ENCODE results near the gene UMAD1.

The UMAD1 gene

DNA sequence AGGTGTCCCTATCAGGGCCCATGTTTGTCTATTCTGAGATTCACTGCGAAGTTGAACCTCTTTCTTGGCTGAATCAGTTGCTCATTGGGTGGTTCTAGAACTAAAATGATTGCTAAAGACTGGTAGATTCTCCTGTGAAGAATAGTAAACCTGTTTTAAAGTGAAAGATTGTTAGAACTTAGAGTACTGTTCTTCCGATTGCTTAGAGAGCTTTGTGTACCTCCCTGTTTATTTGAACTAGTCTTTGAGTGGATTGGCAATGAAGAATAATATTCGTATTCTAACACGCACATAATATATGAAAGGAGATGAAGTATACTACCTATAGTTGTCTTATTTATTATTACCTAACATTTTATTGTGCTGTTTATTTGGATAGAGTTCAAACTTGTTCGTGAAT, 202.7 kb downstream of the UMAD1 start:
- ChIA-PET POLR2A (no interaction called here), CTCF (interaction anchor here (1.2 kb wide), 1 partner anchor 47 kb away, joined by 3 read pairs; no protein-coding TSS in a partner anchor)
- TF ChIP-seq, protein P1, sequence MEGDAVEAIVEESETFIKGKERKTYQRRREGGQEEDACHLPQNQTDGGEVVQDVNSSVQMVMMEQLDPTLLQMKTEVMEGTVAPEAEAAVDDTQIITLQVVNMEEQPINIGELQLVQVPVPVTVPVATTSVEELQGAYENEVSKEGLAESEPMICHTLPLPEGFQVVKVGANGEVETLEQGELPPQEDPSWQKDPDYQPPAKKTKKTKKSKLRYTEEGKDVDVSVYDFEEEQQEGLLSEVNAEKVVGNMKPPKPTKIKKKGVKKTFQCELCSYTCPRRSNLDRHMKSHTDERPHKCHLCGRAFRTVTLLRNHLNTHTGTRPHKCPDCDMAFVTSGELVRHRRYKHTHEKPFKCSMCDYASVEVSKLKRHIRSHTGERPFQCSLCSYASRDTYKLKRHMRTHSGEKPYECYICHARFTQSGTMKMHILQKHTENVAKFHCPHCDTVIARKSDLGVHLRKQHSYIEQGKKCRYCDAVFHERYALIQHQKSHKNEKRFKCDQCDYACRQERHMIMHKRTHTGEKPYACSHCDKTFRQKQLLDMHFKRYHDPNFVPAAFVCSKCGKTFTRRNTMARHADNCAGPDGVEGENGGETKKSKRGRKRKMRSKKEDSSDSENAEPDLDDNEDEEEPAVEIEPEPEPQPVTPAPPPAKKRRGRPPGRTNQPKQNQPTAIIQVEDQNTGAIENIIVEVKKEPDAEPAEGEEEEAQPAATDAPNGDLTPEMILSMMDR (IDR thresholded peaks at IDR 0.05; ENCODE audit: control extremely low read depth, extremely low read depth, low read depth, missing control alignments) = no peak
- DNase-seq (ENCODE audit: extremely low spot score) = no peak

DNA sequence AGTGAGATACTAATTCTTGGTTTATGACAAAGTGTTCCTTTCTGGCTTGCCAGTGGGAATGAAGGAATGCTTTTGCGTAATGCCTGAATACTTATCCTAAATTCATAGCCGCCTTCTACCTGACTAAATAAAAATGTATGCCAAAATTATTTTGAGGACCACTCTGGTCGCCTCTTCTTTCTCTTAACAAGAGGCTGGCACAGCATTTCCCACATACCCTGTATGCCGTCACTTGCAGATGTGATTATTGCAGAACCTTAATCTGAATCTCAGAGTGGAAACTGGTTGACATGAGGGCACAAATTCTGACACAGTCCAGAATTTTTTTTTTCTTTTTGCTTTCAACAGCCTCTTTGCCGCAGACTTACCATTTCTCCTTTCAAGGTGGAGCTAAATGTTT, 203.4 kb downstream of the UMAD1 start:
- DNase-seq (ENCODE audit: extremely low spot score) = no peak
- ChIA-PET POLR2A (no interaction called here), CTCF (interaction anchor here (1.2 kb wide), 1 partner anchor 47 kb away, joined by 3 read pairs; no protein-coding TSS in a partner anchor)
- TF ChIP-seq, protein P1 (IDR thresholded peaks at IDR 0.05; ENCODE audit: control extremely low read depth, extremely low read depth, low read depth, missing control alignments) = no peak

DNA sequence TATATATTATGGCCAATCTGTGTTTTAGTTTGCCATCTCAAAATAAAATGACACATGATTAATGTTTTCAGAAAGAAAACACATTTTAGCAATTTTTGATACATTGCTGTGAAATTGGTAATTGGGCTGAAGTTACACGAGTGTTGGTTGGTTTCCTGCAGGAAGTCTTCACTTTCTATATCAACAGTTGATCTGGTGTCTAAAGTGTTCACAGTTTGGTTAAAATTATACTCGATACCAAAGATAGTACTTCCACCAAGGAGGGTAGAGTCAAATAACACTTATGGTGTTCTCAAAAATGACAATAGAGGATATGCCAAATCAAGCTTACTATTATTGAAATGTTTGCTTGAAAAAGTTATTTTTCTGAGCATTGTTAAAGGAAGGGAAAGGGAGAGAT, 207.7 kb downstream of the UMAD1 start:
- ChIA-PET POLR2A (no interaction called here), CTCF (interaction anchor here (1.4 to 3.2 kb wide), 3 partner anchors 10 to 16 kb away, joined by 3 to 9 read pairs (median 7); no protein-coding TSS in a partner anchor)
- no peak for DNase-seq (ENCODE audit: extremely low spot score)
- TF ChIP-seq, protein P1 (IDR thresholded peaks at IDR 0.05; ENCODE audit: control extremely low read depth, extremely low read depth, low read depth, missing control alignments) = no peak

DNA sequence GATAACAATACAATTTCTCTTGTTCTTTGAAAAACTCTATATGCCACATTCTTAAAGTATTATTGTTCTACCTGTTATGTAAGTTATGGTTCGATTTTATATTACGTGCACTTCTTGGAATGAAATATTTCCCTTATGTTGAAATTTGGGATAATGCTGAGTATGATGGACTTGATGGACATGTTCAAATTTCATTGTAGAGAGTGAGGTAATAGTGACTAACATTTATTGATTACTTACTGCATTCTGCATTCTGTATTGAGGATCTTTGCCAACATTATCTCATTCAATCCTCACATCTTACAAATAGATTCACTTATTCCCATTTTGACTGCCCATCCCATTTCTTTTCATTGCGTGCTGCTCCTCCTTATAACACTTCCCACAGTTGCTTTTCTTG, 208.3 kb downstream of the UMAD1 start:
- TF ChIP-seq, protein P1 (IDR thresholded peaks at IDR 0.05; ENCODE audit: control extremely low read depth, extremely low read depth, low read depth, missing control alignments) = no peak
- POLR2A ChIA-PET = no interaction called here
- no peak for DNase-seq (ENCODE audit: extremely low spot score)
- CTCF ChIA-PET = interaction anchor here (1.4 to 3.2 kb wide), 4 partner anchors 9 to 28 kb away, joined by 3 to 9 read pairs (median 5); no protein-coding TSS in a partner anchor

DNA sequence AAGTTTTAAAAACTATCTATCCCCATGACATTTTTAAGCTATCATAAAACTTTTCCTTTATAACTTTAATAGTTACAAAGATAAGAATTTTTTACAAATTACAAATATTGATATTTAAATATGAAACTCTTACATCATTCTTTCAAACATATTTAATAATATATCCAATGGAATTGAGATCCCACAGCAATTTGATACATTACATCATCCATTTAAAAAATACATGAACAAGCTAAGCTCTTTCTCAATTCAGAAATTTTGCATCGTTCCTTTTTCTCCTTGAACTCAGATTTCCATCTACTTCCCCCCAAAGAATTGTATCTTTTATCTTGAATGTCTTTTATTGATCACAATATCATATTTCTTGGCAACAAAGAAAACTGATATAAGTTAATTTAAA, 209.6 kb downstream of the UMAD1 start:
- CTCF ChIA-PET = interaction anchor here (1.0 to 3.2 kb wide), 3 partner anchors 14 to 29 kb away, joined by 3 to 9 read pairs (median 3); no protein-coding TSS in a partner anchor
- POLR2A ChIA-PET = no interaction called here

DNA sequence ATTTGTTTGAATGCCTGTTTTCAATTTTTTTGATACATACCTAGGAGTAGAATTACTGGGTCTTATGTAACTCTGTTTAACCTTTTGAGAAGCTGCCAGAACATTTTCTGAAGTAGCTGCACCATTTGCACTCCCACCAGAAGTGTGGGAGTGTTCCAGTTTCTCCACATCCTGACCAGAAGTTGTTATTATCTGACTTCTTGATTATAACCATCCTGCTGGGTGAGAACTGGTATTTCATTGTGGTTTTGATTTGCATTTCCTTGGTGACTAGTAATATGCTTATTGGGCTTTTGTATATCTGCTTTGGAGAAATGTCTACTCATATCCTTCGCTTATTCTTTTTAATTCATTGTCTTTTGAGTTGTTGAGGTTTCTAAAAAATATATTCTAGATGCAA, 210.8 kb downstream of the UMAD1 start:
- POLR2A ChIA-PET = no interaction called here
- TF ChIP-seq, protein P1 (IDR thresholded peaks at IDR 0.05; ENCODE audit: control extremely low read depth, extremely low read depth, low read depth, missing control alignments) = no peak
- CTCF ChIA-PET = interaction anchor here (1.3 kb wide), 1 partner anchor 11 kb away, joined by 4 read pairs; no protein-coding TSS in a partner anchor
- no peak for DNase-seq (ENCODE audit: extremely low spot score)

More for the DNA sequence above, 209.6 kb downstream of the UMAD1 start:
- TF ChIP-seq, protein P1 (IDR thresholded peaks at IDR 0.05; ENCODE audit: control extremely low read depth, extremely low read depth, low read depth, missing control alignments) = no peak
- DNase-seq (ENCODE audit: extremely low spot score) = no peak
